ENCODE measurements around the gene PROZ.

DNA sequence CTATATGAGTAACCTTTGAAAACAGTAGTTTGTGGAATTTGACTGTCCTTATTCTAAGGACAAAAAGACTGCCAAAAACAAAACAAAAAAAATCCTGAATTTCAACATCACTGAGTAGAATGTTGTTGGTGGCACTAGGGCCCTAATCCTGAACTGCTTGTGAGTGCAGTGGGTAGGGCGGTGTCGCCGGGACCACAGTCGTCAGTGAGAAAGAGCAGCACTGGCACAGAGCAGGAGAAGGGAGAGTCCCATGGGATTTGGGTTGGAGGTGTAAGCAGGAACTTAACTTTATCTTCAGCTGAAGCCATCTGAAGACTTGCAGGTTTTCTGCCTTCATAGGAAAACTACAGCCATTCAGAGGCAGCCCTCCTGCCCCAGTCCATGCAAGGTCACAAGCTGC, 44.5 kb downstream of the PROZ start:
- TF ChIP-seq POLR2A (IDR thresholded peaks at IDR 0.05) (no peak), EP300 (IDR thresholded peaks at IDR 0.05) (no peak), POLR2AphosphoS5 (IDR thresholded peaks at IDR 0.05) (no peak)
- TF ChIP-seq, protein P1, sequence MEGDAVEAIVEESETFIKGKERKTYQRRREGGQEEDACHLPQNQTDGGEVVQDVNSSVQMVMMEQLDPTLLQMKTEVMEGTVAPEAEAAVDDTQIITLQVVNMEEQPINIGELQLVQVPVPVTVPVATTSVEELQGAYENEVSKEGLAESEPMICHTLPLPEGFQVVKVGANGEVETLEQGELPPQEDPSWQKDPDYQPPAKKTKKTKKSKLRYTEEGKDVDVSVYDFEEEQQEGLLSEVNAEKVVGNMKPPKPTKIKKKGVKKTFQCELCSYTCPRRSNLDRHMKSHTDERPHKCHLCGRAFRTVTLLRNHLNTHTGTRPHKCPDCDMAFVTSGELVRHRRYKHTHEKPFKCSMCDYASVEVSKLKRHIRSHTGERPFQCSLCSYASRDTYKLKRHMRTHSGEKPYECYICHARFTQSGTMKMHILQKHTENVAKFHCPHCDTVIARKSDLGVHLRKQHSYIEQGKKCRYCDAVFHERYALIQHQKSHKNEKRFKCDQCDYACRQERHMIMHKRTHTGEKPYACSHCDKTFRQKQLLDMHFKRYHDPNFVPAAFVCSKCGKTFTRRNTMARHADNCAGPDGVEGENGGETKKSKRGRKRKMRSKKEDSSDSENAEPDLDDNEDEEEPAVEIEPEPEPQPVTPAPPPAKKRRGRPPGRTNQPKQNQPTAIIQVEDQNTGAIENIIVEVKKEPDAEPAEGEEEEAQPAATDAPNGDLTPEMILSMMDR (IDR thresholded peaks at IDR 0.05), result no peak

Measured in upper lobe of left lung (tissue), 4 donors.